GM23248 (cell line): ENCODE data around the gene CFAP100.

ENCODE experiments used
- EZH2 ChIP-seq: fragments of 200-600 bp; sonication (generic); IDR thresholded peaks from 2 replicates; pipeline ENCODE4 v1.6.1; 2018; ENCODE audit warnings: antibody characterized with exemption, mild to moderate bottlenecking; ENCODE audit not compliant: insufficient read depth, poor library complexity, severe bottlenecking
- EZH2phosphoT487 ChIP-seq: fragments of 200-600 bp; sonication (generic); IDR thresholded peaks from 2 replicates; pipeline ENCODE4 v1.6.1; 2018; ENCODE audit warnings: antibody characterized with exemption, moderate library complexity, mild to moderate bottlenecking, low read depth; ENCODE audit not compliant: insufficient read depth

DNA sequence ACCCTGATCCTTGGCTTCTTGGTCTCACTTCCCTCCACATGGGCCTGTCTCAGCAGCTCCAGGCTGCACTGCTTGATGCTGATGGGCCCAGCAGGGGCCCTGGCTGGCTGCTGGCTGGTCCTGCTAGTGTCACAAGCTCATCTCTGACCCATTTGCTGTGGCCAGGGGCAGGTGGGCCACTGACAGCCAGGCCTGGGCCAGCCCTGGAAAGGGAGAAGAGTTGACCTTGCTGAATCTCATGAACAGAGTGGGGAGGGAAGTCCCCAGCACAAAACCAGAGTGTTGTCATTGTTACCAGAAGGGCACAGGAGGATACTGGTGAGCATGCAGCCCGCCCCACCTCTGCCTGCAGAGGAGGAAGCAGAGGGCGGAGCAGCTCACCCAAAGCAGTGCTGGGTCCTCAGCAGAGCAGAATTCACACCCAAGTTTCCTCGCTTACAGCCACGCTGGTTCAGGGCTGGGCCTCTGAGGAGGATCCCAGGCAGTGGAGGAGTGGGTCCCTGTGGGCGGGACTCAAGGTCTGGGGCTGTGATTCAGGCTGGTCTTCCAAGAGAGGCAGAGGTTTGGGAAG is 29.9 kb upstream of the CFAP100 start:
- no peak for TF ChIP-seq EZH2
- TF ChIP-seq EZH2phosphoT487: no peak
